GM12878 (cell line): Measurements from ENCODE around the gene TES. TPM values are rescaled to one million over a fixed set of nuclear protein-coding genes. Genes with fewer than 3 reads are reported as not detected.

ENCODE experiments used
- ATAC-seq: fragments of 200-7000 bp; cut with Tn5 transposase; 3 replicates; pipeline ENCODE4 v1.9.1; 2020; ENCODE audit warnings: mild to moderate bottlenecking, moderate library complexity
- BruUV-seq: library from RNA; stranded (reverse); fragments of 400-500 nt; replicated peaks from 2 replicates; lab custom pipeline; 2021; lab: Mats Ljungman, UMichigan
- CTCF ChIA-PET: fragments of 300-600 bp; sonication (Branson Sonifier 250); formaldehyde crosslinking; extraction: SDS; loops from one replicate; lab custom pipeline; 2021; ENCODE audit warnings: inconsistent platforms; lab: Yijun Ruan, JAX
- POLR2A ChIA-PET: fragments of 350-600 bp; formaldehyde crosslinking; extraction: SDS; loops from one replicate; lab custom pipeline; 2021; ENCODE audit warnings: inconsistent platforms; lab: Charles Lee
- RAD21 ChIA-PET: fragments of 300-600 bp; sonication (Branson Sonifier 250); formaldehyde crosslinking; loops from one replicate; lab custom pipeline; 2023; ENCODE audit warnings: antibody characterized with exemption; ENCODE audit not compliant: unreplicated experiment; lab: Charles Lee
- SMC1A ChIA-PET: fragments of 300-600 bp; sonication (Branson Sonifier 250); formaldehyde crosslinking; loops from one replicate; lab custom pipeline; 2023; ENCODE audit not compliant: unreplicated experiment, uncharacterized antibody; lab: Charles Lee
- DNase-seq: peaks from one replicate; pipeline ENCODE4 v3.0.0-alpha.2; 2011; ENCODE audit warnings: low read depth, low spot score
- FAIRE-seq: peaks from 3 replicates; lab custom pipeline; 2011; peaks lifted over from hg19 to GRCh38; lab: Jason Lieb, UNC
- H2AFZ ChIP-seq: 2 replicates; pipeline ENCODE4 v1.6.0; 2011; ENCODE audit warnings: low read depth, low read length, control low read depth; ENCODE audit not compliant: control insufficient read depth
- H3K27ac ChIP-seq: 2 replicates; pipeline ENCODE4 v1.5.1; 2011; ENCODE audit warnings: control low read depth; ENCODE audit not compliant: control insufficient read depth, insufficient read depth
- H3K27me3 ChIP-seq, 2 experiments: replicated peaks in 1 of 2; 2 replicates each; pipeline versions ENCODE4 v1.6.0 to v1.6.1; 2011; ENCODE audit warnings: low read length in 1 of 2; ENCODE audit not compliant: control insufficient read depth in 2 of 2, insufficient read depth in 2 of 2
- H3K36me3 ChIP-seq, 2 experiments: 2 replicates each; pipeline ENCODE4 v1.5.1; 2011; ENCODE audit warnings: low read length in 1 of 2; ENCODE audit not compliant: control insufficient read depth in 2 of 2, insufficient read depth in 2 of 2
- H3K4me1 ChIP-seq: 2 replicates; pipeline ENCODE4 v1.6.1; 2011; ENCODE audit warnings: mild to moderate bottlenecking, low read length, moderate library complexity, mixed read lengths; ENCODE audit not compliant: control insufficient read depth, insufficient read depth
- H3K4me2 ChIP-seq: 2 replicates; pipeline ENCODE4 v1.6.0; 2011; ENCODE audit warnings: control low read depth; ENCODE audit not compliant: control insufficient read depth, insufficient read depth
- H3K4me3 ChIP-seq: fragments of 200-600 bp; sonication (generic); 2 replicates; pipeline ENCODE4 v1.5.1; 2016
- H3K79me2 ChIP-seq: 2 replicates; pipeline ENCODE4 v1.6.0; 2011; ENCODE audit warnings: low read length; ENCODE audit not compliant: control insufficient read depth, insufficient read depth
- H3K9ac ChIP-seq: 2 replicates; pipeline ENCODE4 v1.8.0; 2011; ENCODE audit warnings: low read length, control low read depth, mixed read lengths; ENCODE audit not compliant: control insufficient read depth, insufficient read depth
- H3K9me3 ChIP-seq: replicated peaks from 3 replicates; pipeline ENCODE4 v1.5.1; 2011; ENCODE audit warnings: mild to moderate bottlenecking, low read length; ENCODE audit not compliant: control insufficient read depth, insufficient read depth
- H4K20me1 ChIP-seq: 2 replicates; pipeline ENCODE4 v1.6.0; 2011; ENCODE audit not compliant: control insufficient read depth, insufficient read depth
- EED ChIP-seq: sonication (generic); IDR thresholded peaks from 2 replicates; pipeline ENCODE4 v1.6.1; 2016; ENCODE audit warnings: antibody characterized with exemption, low read depth
- EGR1 ChIP-seq, 2 experiments: IDR thresholded peaks; 1 replicate in 1 of 2; 2 replicates in 1 of 2; pipeline ENCODE4 v1.6.1; 2011 to 2012; ENCODE audit warnings: low read depth in 2 of 2, low read length in 2 of 2, borderline replicate concordance in 1 of 2, mild to moderate bottlenecking in 1 of 2, moderate library complexity in 1 of 2
- EZH2 ChIP-seq: IDR thresholded peaks from 2 replicates; pipeline ENCODE4 v1.6.1; 2012; ENCODE audit warnings: low read depth, mild to moderate bottlenecking, control low read depth, inconsistent platforms, low read length, borderline replicate concordance; ENCODE audit not compliant: control insufficient read depth
- HCFC1 ChIP-seq: fragments of 150-350 bp; IDR thresholded peaks from 2 replicates; pipeline ENCODE4 v1.6.1; 2014; ENCODE audit warnings: low read length
- IRF5 ChIP-seq: fragments of 450-650 bp; IDR thresholded peaks from 2 replicates; pipeline ENCODE4 v1.6.1; 2017; ENCODE audit warnings: borderline replicate concordance
- NR2C2 ChIP-seq: IDR thresholded peaks from 2 replicates; pipeline ENCODE4 v1.6.1; 2011; ENCODE audit warnings: borderline replicate concordance, low read depth; ENCODE audit not compliant: control insufficient read depth, insufficient read length
- NRF1 ChIP-seq: conservative IDR thresholded peaks from 2 replicates; pipeline ENCODE4 v1.6.1; 2011; ENCODE audit warnings: mild to moderate bottlenecking, low read depth, low read length, improper control_type of control experiment
- ZBTB33 ChIP-seq: fragments of 450-650 bp; IDR thresholded peaks from 2 replicates; pipeline ENCODE4 v1.6.1; 2017; ENCODE audit warnings: mild to moderate bottlenecking
- WGBS: methylation state at CpG from one replicate; pipeline ENCODE4 v1.1.6; 2016; ENCODE audit warnings: low lambda C conversion rate; ENCODE audit not compliant: insufficient replicate concordance, insufficient coverage; ENCODE audit errors: missing lambda C conversion rate; 5-methylcytosine and 5-hydroxymethylcytosine counted together
- in situ Hi-C: fragments of 300-500 bp; cut with MboI; formaldehyde crosslinking; loops from 9 replicates; pipeline ENCODE4 v1.14.3; 2018; ENCODE audit warnings: mixed read lengths
- intact Hi-C: fragments of 100-400 bp; cut with micrococcal nuclease; formaldehyde crosslinking; loops from one replicate; pipeline ENCODE4 v1.14.2; 2022; ENCODE audit not compliant: unreplicated experiment
- polyA plus RNA-seq, 11 experiments: library from polyadenylated mRNA; depleted of rRNA in 4 of 11; unstranded in 6 of 11; stranded (reverse) in 5 of 11; fragments of >200 nt; fragmentation: Nextera tagmentation in 4 of 11; fragmentation: Illumina TruSeq in 1 of 11; extraction: Ambion mirVana in 4 of 11; extraction: Trizol in 1 of 11; gene quantifications; 1 replicate in 1 of 11; 2 replicates in 10 of 11; pipeline versions ENCODE4 v1.2.1 to v1.2.3, GENCODE V29; 2011 to 2016; ENCODE audit warnings: inconsistent platforms in 2 of 11, missing spikeins in 2 of 11, low read depth in 1 of 11
- total RNA-seq, 4 experiments: library from RNA; depleted of rRNA in 3 of 4; stranded (reverse); fragments of >200 nt in 3 of 4; fragmentation: Illumina TruSeq in 1 of 4; extraction: Trizol in 1 of 4; gene quantifications; 2 replicates each; pipeline versions ENCODE4 v1.2.1 to v1.2.3, GENCODE V29; 2013 to 2021
- TF ChIP-seq, protein P1 (sequence below): fragments of 450-650 bp; IDR thresholded peaks from 2 replicates; pipeline ENCODE4 v1.6.1; 2017; ENCODE audit warnings: mild to moderate bottlenecking, moderate library complexity

TES gene
- total and polyA plus RNA-seq, 10 of the 15 experiments (the other 5 are each of a cell fraction or from before 2014, with no cell fraction given): 31.2 to 77.5 (median 59.2) TPM

GRCh38 chr7:116251675-116252074, 41.3 kb downstream of the TES start (continued):
- no peak for TF ChIP-seq NRF1
- TF ChIP-seq HCFC1: no peak
- no peak for TF ChIP-seq EZH2

- in situ Hi-C loops: no loop called here
- DNase-seq (no peak), FAIRE-seq (no peak)
- peaks cover 4 to 13% of the 10 kb centered on the region in 2 experiments; a peak in 3 of 4 replicates for H3K36me3 ChIP-seq
- no peak overlapping the region for H3K27ac ChIP-seq
- no peaks in the 10 kb centered on the region for H3K27me3 ChIP-seq
- no peaks in the 10 kb centered on the region for H4K20me1 ChIP-seq
- no peaks in the 10 kb centered on the region for H3K4me1 ChIP-seq
- WGBS: 82% methylated on average over 3 of the region's 3 CpGs
- no peak for TF ChIP-seq ZBTB33
- no peak for TF ChIP-seq HCFC1
- TF ChIP-seq EED: no peak
- TF ChIP-seq NR2C2: no peak
- TF ChIP-seq, protein P1, sequence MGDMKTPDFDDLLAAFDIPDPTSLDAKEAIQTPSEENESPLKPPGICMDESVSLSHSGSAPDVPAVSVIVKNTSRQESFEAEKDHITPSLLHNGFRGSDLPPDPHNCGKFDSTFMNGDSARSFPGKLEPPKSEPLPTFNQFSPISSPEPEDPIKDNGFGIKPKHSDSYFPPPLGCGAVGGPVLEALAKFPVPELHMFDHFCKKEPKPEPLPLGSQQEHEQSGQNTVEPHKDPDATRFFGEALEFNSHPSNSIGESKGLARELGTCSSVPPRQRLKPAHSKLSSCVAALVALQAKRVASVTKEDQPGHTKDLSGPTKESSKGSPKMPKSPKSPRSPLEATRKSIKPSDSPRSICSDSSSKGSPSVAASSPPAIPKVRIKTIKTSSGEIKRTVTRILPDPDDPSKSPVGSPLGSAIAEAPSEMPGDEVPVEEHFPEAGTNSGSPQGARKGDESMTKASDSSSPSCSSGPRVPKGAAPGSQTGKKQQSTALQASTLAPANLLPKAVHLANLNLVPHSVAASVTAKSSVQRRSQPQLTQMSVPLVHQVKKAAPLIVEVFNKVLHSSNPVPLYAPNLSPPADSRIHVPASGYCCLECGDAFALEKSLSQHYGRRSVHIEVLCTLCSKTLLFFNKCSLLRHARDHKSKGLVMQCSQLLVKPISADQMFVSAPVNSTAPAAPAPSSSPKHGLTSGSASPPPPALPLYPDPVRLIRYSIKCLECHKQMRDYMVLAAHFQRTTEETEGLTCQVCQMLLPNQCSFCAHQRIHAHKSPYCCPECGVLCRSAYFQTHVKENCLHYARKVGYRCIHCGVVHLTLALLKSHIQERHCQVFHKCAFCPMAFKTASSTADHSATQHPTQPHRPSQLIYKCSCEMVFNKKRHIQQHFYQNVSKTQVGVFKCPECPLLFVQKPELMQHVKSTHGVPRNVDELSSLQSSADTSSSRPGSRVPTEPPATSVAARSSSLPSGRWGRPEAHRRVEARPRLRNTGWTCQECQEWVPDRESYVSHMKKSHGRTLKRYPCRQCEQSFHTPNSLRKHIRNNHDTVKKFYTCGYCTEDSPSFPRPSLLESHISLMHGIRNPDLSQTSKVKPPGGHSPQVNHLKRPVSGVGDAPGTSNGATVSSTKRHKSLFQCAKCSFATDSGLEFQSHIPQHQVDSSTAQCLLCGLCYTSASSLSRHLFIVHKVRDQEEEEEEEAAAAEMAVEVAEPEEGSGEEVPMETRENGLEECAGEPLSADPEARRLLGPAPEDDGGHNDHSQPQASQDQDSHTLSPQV: no peak
- TF ChIP-seq IRF5: no peak
- TF ChIP-seq EGR1 (IDR thresholded peaks at IDR 0.05; ENCODE audit: borderline replicate concordance in 1 of 2, low read depth in 2 of 2, low read length in 2 of 2): no peak
- TF ChIP-seq, all 136 proteins: peak for 0
- ATAC-seq: no peak
- H3K9me3 ChIP-seq: no peaks in the 10 kb centered on the region
- ChIA-PET SMC1A (interaction anchor here (0.7 to 2.0 kb wide), 4 partner anchors 11 to 339 kb away, joined by 3 to 6 read pairs (median 3); no protein-coding TSS in a partner anchor), POLR2A (no interaction called here), CTCF (interaction anchor here (0.9 to 3.8 kb wide), 4 partner anchors 12 to 339 kb away, joined by 3 to 15 read pairs (median 8); no protein-coding TSS in a partner anchor), RAD21 (interaction anchor here (1.8 kb wide), 1 partner anchor 339 kb away, joined by 7 read pairs; no protein-coding TSS in a partner anchor)
- no peak overlapping the region for H3K4me3 ChIP-seq
- H2AFZ ChIP-seq: no peak overlapping the region
- no peaks in the 10 kb centered on the region for H3K79me2 ChIP-seq
- H3K9ac ChIP-seq: no peak overlapping the region
- intact Hi-C loops: no loop called here
- BruUV-seq: no TSS peak
- no peak overlapping the region for H3K4me2 ChIP-seq
These were observed 41.9 kb downstream of the TES start for GRCh38 chr7:116252249-116252648.
